Activated T-cell treated with anti-CD3 and anti-CD28 coated beads for 48 hours (primary cell): Measurements from ENCODE around the gene COL4A4.

Source experiments
- DNase-seq: peaks from one replicate; pipeline ENCODE4 v3.0.0-alpha.2; 2020; ENCODE audit warnings: low read depth

Gene COL4A4

GRCh38 chr2:226979004-226979403, 185.0 kb downstream of the COL4A4 start:
- no peak for DNase-seq

DNA sequence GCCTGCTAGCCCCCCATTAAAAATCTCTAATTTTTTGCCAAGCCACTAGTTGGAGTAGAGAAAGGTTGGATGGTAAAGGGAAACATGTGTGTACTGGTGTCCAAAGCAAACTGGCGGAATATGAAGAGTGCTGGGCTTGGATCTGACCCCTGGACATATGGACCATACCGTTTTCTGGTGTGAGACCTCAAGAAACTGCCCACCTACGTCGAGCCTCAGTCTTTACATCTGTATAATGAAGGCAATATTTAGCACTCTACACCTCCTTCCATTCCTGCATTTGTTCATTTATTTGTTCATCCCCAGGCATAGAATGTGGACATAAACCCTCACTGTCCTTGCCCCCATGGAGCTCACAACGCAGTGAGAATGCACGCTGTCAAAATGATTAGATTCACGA, 185.7 kb downstream of the COL4A4 start:
- no peak for DNase-seq

DNA sequence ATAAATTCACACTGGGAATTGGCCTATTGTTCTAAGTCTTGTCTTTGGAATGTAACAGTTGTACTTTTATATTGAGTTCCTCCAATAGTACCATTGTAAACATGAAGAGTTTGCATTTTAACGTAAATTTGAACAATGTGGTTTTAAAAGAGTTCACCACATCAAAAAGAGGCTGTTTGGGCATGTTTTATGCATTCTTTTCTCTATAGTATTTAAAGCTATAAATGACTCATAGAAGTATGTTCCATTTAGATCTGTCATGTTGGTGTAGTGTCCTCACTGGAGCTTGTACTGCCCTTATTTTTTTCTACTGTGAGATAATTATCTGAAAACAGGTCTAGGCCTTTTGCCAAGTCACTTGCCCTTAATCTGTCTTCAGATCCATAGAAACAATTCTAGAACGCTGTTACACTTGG, 186.2 kb downstream of the COL4A4 start:
- DNase-seq: no peak

GRCh38 chr2:226973816-226974215, 190.2 kb downstream of the COL4A4 start:
- no peak for DNase-seq

DNA sequence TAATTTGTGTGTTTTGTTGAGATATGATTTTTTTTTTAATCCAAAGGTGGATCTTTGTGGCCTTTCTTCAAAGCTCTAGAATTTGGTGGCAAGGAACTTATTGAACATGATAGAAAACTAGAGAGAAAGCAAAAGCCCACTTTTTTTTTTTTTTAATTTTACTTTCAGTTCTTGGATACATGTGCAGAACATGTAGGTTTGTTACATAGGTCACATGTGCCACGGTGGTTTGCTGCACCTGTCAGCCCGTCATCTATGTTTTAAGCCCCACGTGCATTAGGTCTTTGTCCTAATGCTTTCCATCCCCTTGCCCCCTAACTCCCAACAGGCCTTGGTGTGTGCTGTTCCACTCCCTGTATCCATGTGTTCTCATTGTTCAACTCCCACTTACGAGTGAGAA, 192.2 kb downstream of the COL4A4 start:
- DNase-seq: no peak

DNA sequence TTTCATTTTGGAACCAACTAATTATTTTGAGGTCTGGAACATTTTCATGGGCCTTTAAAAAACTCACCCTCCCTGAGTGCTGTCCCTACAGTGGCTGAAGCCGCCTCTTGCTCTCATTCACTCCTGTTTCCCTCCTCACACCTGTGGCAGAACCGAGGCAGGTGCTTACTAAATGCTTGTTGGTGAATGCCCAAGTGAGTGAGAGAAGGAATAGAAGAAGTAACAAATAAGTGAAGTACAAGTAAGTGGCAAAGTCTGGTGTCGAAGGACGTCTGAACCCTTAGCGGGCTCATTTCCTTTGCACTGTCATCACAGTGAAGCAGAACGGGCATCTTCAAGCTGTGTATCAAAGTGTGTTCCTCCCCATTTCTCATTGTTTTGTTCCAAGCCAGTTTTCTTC, 192.9 kb downstream of the COL4A4 start:
- DNase-seq: no peak

DNA sequence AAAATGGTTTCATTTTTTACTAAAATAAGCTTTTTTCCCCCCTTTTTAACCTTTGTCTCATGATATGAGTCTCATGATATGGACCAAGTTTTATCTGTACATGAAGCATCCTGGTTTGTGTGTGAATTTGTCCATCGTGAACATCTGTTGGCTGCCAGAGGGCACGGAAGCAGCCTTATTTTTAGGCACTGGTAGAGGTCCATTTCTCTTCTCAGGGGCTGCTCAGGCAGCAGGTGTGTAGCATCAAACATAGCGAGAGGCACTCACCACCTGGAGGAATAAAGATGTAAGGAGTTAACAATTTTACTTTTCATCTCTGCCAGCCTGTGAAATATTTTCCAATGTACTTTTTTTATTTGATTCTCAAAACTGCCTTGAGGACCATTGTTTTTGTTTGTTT, 193.6 kb downstream of the COL4A4 start:
- DNase-seq: no peak

DNA sequence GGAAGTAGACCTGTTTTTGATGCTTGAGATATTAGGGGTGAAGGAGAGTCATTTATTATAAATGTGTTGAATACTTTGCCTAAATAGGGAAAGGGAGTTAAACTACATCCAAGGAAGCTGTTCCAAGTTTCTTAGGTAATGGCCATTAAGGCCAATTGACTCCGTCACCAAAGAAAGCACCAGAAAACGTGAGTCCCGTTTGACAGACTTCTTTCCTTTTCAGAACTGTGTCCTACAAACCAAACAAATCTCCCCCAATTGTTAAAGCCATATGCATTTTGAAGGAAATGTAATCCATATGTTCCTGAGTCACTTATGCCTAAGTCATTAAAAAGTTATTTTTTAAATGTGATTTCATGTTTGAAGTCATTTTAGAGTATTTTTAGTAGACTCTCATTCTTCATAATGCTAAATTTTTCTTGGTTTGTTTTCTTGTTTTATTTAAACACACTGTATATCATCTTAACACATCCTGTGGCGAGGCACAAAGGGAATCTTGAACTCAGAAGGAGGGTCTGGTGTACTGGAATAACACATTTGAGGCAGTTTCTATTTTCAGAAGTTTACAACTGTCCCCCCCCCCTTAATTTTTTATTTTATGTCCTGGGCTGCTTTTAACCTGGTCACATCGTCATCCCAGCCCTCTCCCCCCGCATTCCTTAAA, 194.5 kb downstream of the COL4A4 start:
- DNase-seq: no peak

DNA sequence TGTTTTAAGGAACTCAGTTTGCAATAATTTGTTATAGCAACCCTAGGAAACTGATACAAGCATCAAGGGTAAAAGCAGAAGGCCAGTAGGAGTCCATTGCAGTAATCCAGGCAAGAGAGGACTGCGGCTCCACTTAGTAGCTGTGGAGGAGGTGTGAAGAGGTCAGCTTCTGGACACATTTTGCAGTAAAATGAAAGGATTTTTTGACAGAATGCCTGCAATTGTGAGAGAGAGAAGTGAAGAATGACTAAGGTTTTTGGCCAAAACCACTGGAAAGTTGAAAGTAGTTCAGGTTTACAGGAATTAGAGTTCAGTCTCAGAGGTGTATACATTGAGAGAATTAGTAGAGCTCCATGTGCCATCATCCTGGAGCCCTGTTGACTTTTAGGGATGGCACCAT, 198.6 kb downstream of the COL4A4 start:
- DNase-seq: no peak

DNA sequence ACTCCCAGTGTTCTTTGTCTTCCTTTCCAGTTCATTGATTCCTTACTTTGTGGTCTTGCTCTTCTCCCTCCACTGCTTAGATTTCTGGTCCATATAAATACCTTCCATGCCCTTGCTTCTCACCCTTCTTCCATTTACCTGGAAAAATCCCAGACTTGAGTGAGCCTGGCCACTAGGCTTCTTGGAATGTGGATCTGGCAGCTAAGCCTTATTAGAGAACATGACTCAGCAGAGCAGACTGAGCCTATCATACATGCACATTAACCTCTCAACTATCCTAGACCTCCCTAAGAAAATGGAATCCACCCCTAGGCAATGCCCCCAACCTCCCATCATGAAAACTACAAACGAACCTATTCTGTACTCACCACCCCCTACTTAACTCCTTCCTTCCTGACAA, 200.5 kb downstream of the COL4A4 start:
- DNase-seq: no peak

- DNase-seq: no peak
Measured at GRCh38 chr2:226962176-226962773, 201.7 kb downstream of the COL4A4 start.

DNA sequence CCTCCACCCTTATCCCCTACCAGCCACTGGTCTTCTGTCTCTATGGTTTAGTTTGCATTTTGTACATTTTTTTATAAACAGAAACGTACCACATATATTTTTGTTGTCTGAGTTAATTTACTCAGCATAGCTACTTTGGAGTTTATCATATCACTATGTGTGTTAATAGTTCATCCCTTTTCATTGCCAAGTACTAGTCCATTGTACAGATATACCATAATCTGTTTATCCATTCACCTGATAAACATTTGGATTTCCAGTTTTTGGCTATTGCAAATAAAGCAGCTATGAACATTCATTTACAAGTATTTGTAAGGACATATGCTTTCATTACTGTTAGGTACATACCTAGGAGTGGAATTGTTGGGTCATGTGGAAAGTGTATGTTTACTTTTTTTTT, 204.6 kb downstream of the COL4A4 start:
- no peak for DNase-seq

GRCh38 chr2:226956659-226957058, 207.3 kb downstream of the COL4A4 start:
- DNase-seq: no peak

DNA sequence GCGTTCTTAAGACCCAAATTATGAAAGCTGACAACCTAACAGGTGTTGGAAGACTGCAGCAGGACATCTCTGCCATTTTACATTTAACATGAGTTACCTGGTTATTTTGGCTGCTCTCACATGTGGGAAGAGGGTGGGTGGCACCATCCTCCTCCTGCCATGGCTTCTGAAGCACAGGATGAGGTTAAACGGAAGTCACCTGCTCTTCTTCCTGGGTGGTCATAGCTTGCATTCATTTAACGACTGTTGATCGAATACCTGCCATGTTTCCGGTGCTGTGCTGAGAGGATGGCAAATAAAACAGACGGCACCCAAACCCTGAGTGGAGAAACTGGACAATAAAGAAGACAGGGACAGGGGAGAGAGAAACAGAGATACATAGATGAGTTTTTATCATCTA, 210.2 kb downstream of the COL4A4 start:
- no peak for DNase-seq

DNA sequence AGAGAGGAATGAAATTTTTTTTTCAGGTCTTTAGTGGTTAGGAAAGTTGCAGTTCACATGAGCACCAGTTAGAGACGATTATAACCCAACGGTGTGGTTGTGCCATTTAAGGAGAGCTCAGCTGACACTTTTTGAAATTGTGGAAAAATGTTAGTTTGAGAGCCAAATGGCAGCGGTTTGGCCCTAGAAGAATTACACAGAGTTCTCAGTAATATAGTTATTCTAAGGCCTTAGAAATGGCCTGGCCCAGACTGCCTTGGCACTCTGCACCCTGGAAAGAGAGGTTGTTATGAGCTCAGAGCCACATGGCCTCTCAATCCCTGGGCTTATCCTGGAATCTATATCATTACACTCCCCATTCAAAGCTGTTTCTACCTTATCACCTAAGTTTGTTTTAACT, 210.8 kb downstream of the COL4A4 start:
- no peak for DNase-seq
